ENCODE measurements around the gene STAT5A. TPM values are rescaled to one million over a fixed set of nuclear protein-coding genes. Genes with fewer than 3 reads are reported as not detected.

STAT5A gene
- polyA plus RNA-seq, 1 donor from 2014 or later, result 0.28 TPM

- no peak overlapping the region for H3K9ac ChIP-seq (ENCODE audit: low read length)
- TF ChIP-seq RAD21 (conservative IDR thresholded peaks at IDR 0.05), result no peak
- TF ChIP-seq, protein P1, sequence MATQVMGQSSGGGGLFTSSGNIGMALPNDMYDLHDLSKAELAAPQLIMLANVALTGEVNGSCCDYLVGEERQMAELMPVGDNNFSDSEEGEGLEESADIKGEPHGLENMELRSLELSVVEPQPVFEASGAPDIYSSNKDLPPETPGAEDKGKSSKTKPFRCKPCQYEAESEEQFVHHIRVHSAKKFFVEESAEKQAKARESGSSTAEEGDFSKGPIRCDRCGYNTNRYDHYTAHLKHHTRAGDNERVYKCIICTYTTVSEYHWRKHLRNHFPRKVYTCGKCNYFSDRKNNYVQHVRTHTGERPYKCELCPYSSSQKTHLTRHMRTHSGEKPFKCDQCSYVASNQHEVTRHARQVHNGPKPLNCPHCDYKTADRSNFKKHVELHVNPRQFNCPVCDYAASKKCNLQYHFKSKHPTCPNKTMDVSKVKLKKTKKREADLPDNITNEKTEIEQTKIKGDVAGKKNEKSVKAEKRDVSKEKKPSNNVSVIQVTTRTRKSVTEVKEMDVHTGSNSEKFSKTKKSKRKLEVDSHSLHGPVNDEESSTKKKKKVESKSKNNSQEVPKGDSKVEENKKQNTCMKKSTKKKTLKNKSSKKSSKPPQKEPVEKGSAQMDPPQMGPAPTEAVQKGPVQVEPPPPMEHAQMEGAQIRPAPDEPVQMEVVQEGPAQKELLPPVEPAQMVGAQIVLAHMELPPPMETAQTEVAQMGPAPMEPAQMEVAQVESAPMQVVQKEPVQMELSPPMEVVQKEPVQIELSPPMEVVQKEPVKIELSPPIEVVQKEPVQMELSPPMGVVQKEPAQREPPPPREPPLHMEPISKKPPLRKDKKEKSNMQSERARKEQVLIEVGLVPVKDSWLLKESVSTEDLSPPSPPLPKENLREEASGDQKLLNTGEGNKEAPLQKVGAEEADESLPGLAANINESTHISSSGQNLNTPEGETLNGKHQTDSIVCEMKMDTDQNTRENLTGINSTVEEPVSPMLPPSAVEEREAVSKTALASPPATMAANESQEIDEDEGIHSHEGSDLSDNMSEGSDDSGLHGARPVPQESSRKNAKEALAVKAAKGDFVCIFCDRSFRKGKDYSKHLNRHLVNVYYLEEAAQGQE (IDR thresholded peaks at IDR 0.05; ENCODE audit: borderline replicate concordance), result no peak
- TF ChIP-seq SMC3 (conservative IDR thresholded peaks at IDR 0.05; ENCODE audit: poor library complexity), result no peak
- TF ChIP-seq CTCF (IDR thresholded peaks at IDR 0.05; ENCODE audit: poor library complexity, severe bottlenecking), result no peak
- no peak for TF ChIP-seq TAF1 (IDR thresholded peaks at IDR 0.05; ENCODE audit: low read depth)
- TF ChIP-seq MXI1 (conservative IDR thresholded peaks at IDR 0.05; ENCODE audit: poor library complexity, severe bottlenecking), result no peak
- no peak for TF ChIP-seq EP300 (conservative IDR thresholded peaks at IDR 0.05; ENCODE audit: poor library complexity, severe bottlenecking)
- no peak for TF ChIP-seq EZH2 (IDR thresholded peaks at IDR 0.05; ENCODE audit: borderline replicate concordance, insufficient read depth, low read length, poor library complexity, severe bottlenecking)
- no peak for TF ChIP-seq POLR2AphosphoS5 (IDR thresholded peaks at IDR 0.05)
- H3K27ac ChIP-seq (ENCODE audit: low read length), result no peak overlapping the region
- no peaks in the 10 kb centered on the region for H3K9me2 ChIP-seq (ENCODE audit: insufficient read depth, low read length)
- no peak overlapping the region for H2AFZ ChIP-seq (ENCODE audit: low read depth, low read length)
- no peaks in the 10 kb centered on the region for H3K79me2 ChIP-seq (replicated peaks; ENCODE audit: insufficient read depth, low read length)
- H3K27me3 ChIP-seq (ENCODE audit: insufficient read depth, low read depth, low read length), result peaks cover 40% of the 10 kb centered on the region
- H3F3A ChIP-seq (ENCODE audit: insufficient read depth, low read length, poor library complexity, severe bottlenecking), result no peaks in the 10 kb centered on the region
- no peaks in the 10 kb centered on the region for H3K36me3 ChIP-seq (ENCODE audit: insufficient read depth, low read length)
- no peak overlapping the region for H3K4me3 ChIP-seq (ENCODE audit: low read length)
- H3K4me2 ChIP-seq (ENCODE audit: low read length), result no peak overlapping the region
- no peaks in the 10 kb centered on the region for H4K20me1 ChIP-seq (ENCODE audit: insufficient read depth)
- H3K9me3 ChIP-seq (ENCODE audit: low read length), result no peaks in the 10 kb centered on the region
Measured at GRCh38 chr17:42287305-42287976, 857 bp upstream of the STAT5A start.

- no peak overlapping the region for H3K27ac ChIP-seq (ENCODE audit: low read length)
Measured at GRCh38 chr17:42288803-42289610, 709 bp downstream of the STAT5A start.

More at GRCh38 chr17:42288803-42289610, 709 bp downstream of the STAT5A start:
- no peaks in the 10 kb centered on the region for H4K20me1 ChIP-seq (ENCODE audit: insufficient read depth)
- H3K9ac ChIP-seq (ENCODE audit: low read length), result no peak overlapping the region
- no peaks in the 10 kb centered on the region for H3K9me3 ChIP-seq (ENCODE audit: low read length)
- no peak overlapping the region for H3K4me2 ChIP-seq (ENCODE audit: low read length)
- no peaks in the 10 kb centered on the region for H3K79me2 ChIP-seq (replicated peaks; ENCODE audit: insufficient read depth, low read length)
- H2AFZ ChIP-seq (ENCODE audit: low read depth, low read length), result no peak overlapping the region
- H3K9me2 ChIP-seq (ENCODE audit: insufficient read depth, low read length), result no peaks in the 10 kb centered on the region
- H3K4me3 ChIP-seq (ENCODE audit: low read length), result no peak overlapping the region
- H3F3A ChIP-seq (ENCODE audit: insufficient read depth, low read length, poor library complexity, severe bottlenecking), result no peaks in the 10 kb centered on the region
- TF ChIP-seq, protein P1 (IDR thresholded peaks at IDR 0.05; ENCODE audit: borderline replicate concordance), result no peak
- TF ChIP-seq RAD21 (conservative IDR thresholded peaks at IDR 0.05) (no peak), EZH2 (IDR thresholded peaks at IDR 0.05; ENCODE audit: borderline replicate concordance, insufficient read depth, low read length, poor library complexity, severe bottlenecking) (no peak), CTCF (IDR thresholded peaks at IDR 0.05; ENCODE audit: poor library complexity, severe bottlenecking) (no peak), EP300 (conservative IDR thresholded peaks at IDR 0.05; ENCODE audit: poor library complexity, severe bottlenecking) (no peak), POLR2AphosphoS5 (IDR thresholded peaks at IDR 0.05) (no peak), MXI1 (conservative IDR thresholded peaks at IDR 0.05; ENCODE audit: poor library complexity, severe bottlenecking) (no peak), TAF1 (IDR thresholded peaks at IDR 0.05; ENCODE audit: low read depth) (no peak), SMC3 (conservative IDR thresholded peaks at IDR 0.05; ENCODE audit: poor library complexity) (no peak)
- peaks cover 40% of the 10 kb centered on the region for H3K27me3 ChIP-seq (ENCODE audit: insufficient read depth, low read depth, low read length)
- H3K36me3 ChIP-seq (ENCODE audit: insufficient read depth, low read length), result no peaks in the 10 kb centered on the region
